Karpas-422 (cell line): ENCODE results near the gene PUM2. TPM values are rescaled to one million over a fixed set of nuclear protein-coding genes. Genes with fewer than 3 reads are reported as not detected.

Experiments
- DNase-seq: peaks from one replicate; pipeline ENCODE4 v3.0.0-alpha.2; 2015
- H2AFZ ChIP-seq: fragments of 200-600 bp; sonication (generic); 2 replicates; pipeline ENCODE4 v1.6.1; 2014; ENCODE audit warnings: antibody characterized with exemption, low read length, mixed read lengths
- H3K27ac ChIP-seq: fragments of 200-600 bp; sonication (generic); 2 replicates; pipeline ENCODE4 v1.5.1; 2014; ENCODE audit warnings: mild to moderate bottlenecking, low read length, moderate library complexity
- H3K27me3 ChIP-seq: fragments of 200-600 bp; sonication (generic); 2 replicates; pipeline ENCODE4 v1.6.1; 2014; ENCODE audit warnings: low read length, mixed read lengths
- H3K36me3 ChIP-seq: fragments of 200-600 bp; sonication (generic); 2 replicates; pipeline ENCODE4 v1.6.1; 2014; ENCODE audit warnings: low read length, mixed read lengths; ENCODE audit not compliant: insufficient read depth
- H3K4me1 ChIP-seq: fragments of 200-600 bp; sonication (generic); 2 replicates; pipeline ENCODE4 v1.6.1; 2014; ENCODE audit warnings: mild to moderate bottlenecking, low read length, mixed read lengths
- H3K4me2 ChIP-seq: fragments of 200-600 bp; sonication (generic); 2 replicates; pipeline ENCODE4 v1.6.1; 2014; ENCODE audit warnings: low read length, low read depth, mild to moderate bottlenecking; ENCODE audit not compliant: poor library complexity, severe bottlenecking
- H3K4me3 ChIP-seq: fragments of 200-600 bp; sonication (generic); 2 replicates; pipeline ENCODE4 v1.5.1; 2014; ENCODE audit warnings: mild to moderate bottlenecking, antibody characterized with exemption, low read length, mixed read lengths
- H3K79me2 ChIP-seq: fragments of 200-600 bp; sonication (generic); 2 replicates; pipeline ENCODE4 v1.6.1; 2014; ENCODE audit warnings: mild to moderate bottlenecking, low read length, mixed read lengths
- H3K9ac ChIP-seq: fragments of 200-600 bp; sonication (generic); 2 replicates; pipeline ENCODE4 v1.6.0; 2014; ENCODE audit warnings: low read length
- H3K9me2 ChIP-seq: fragments of 200-600 bp; sonication (generic), shearing (Covaris generic); replicated peaks from 2 replicates; pipeline ENCODE4 v1.6.0; 2014; ENCODE audit warnings: mild to moderate bottlenecking, low read length, moderate library complexity; ENCODE audit not compliant: insufficient read depth
- H3K9me3 ChIP-seq: fragments of 300-700, 200-600 bp; sonication (generic); 2 replicates; pipeline ENCODE4 v1.6.1; 2014; ENCODE audit warnings: low read length, mixed read lengths
- H4K20me1 ChIP-seq: fragments of 200-600 bp; sonication (generic); 2 replicates; pipeline ENCODE4 v1.6.1; 2014; ENCODE audit warnings: mild to moderate bottlenecking, antibody characterized with exemption, low read length, low read depth; ENCODE audit not compliant: insufficient read depth
- total RNA-seq: library from RNA; depleted of rRNA; stranded (reverse); fragments of >200 nt; shearing (Covaris generic); gene quantifications from 2 replicates; pipeline ENCODE4 v1.2.3, GENCODE V29; 2014; ENCODE audit warnings: low replicate concordance

Gene PUM2
- total RNA-seq, 1 experiment from 2014 or later: 80.3 TPM

GRCh38 chr2:20211860-20212458 lies 138.7 kb downstream of the PUM2 start:
- no peak for DNase-seq
- Histone ChIP-seq H3K4me3 (no peak overlapping the region), H3K27ac (no peak overlapping the region), H3K9me2 (no peaks in the 10 kb centered on the region), H3K79me2 (peaks cover 26% of the 10 kb centered on the region), H2AFZ (no peak overlapping the region), H3K4me1 (peaks cover 55% of the 10 kb centered on the region), H3K9ac (no peak overlapping the region), H3K36me3 (no peaks in the 10 kb centered on the region), H3K4me2 (no peak overlapping the region), H4K20me1 (no peaks in the 10 kb centered on the region; the same call in none of the 2 replicates), H3K27me3 (no peaks in the 10 kb centered on the region), H3K9me3 (no peaks in the 10 kb centered on the region)

GRCh38 chr2:20211420-20211819 lies 139.2 kb downstream of the PUM2 start:
- DNase-seq: no peak
- H3K9me3 ChIP-seq: no peaks in the 10 kb centered on the region
- H3K27me3 ChIP-seq: no peaks in the 10 kb centered on the region
- H3K4me1 ChIP-seq: peaks cover 51% of the 10 kb centered on the region
- H3K4me3 ChIP-seq: no peak overlapping the region
- H3K9me2 ChIP-seq: no peaks in the 10 kb centered on the region
- H3K27ac ChIP-seq: no peak overlapping the region
- no peak overlapping the region for H2AFZ ChIP-seq
- no peaks in the 10 kb centered on the region; the same call in 1 of the 2 replicates for H4K20me1 ChIP-seq
- no peak overlapping the region for H3K4me2 ChIP-seq
- H3K9ac ChIP-seq: no peak overlapping the region
- H3K79me2 ChIP-seq: peaks cover 23% of the 10 kb centered on the region
- no peaks in the 10 kb centered on the region for H3K36me3 ChIP-seq

GRCh38 chr2:20210462-20210861 lies 140.2 kb downstream of the PUM2 start:
- Histone ChIP-seq H4K20me1 (no peaks in the 10 kb centered on the region; the same call in 1 of the 2 replicates), H3K9me2 (no peaks in the 10 kb centered on the region), H3K36me3 (no peaks in the 10 kb centered on the region), H3K27ac (no peak overlapping the region), H3K9me3 (no peaks in the 10 kb centered on the region), H3K4me3 (no peak overlapping the region), H3K4me2 (no peak overlapping the region), H2AFZ (no peak overlapping the region), H3K9ac (no peak overlapping the region), H3K4me1 (peaks cover 42% of the 10 kb centered on the region), H3K79me2 (peaks cover 15% of the 10 kb centered on the region; the same call in 1 of the 2 replicates), H3K27me3 (no peaks in the 10 kb centered on the region)
- no peak for DNase-seq

- Histone ChIP-seq H4K20me1 (no peaks in the 10 kb centered on the region), H3K4me3 (no peak overlapping the region), H3K9me3 (no peaks in the 10 kb centered on the region), H2AFZ (no peak overlapping the region), H3K4me2 (no peak overlapping the region), H3K79me2 (peaks cover 7% of the 10 kb centered on the region; the same call in 1 of the 2 replicates), H3K4me1 (peaks cover 32% of the 10 kb centered on the region), H3K36me3 (no peaks in the 10 kb centered on the region), H3K9me2 (no peaks in the 10 kb centered on the region), H3K9ac (no peak overlapping the region), H3K27me3 (no peaks in the 10 kb centered on the region), H3K27ac (no peak overlapping the region)
- DNase-seq: no peak
Observed at GRCh38 chr2:20209373-20210109, 141.1 kb downstream of the PUM2 start.

GRCh38 chr2:20208476-20208859 lies 142.2 kb downstream of the PUM2 start:
- H2AFZ ChIP-seq: no peak overlapping the region
- no peak for DNase-seq
- H3K9me3 ChIP-seq: no peaks in the 10 kb centered on the region
- H3K9ac ChIP-seq: no peak overlapping the region
- H3K9me2 ChIP-seq: no peaks in the 10 kb centered on the region
- no peaks in the 10 kb centered on the region for H3K36me3 ChIP-seq
- peaks cover 22% of the 10 kb centered on the region for H3K4me1 ChIP-seq
- H3K4me3 ChIP-seq: no peak overlapping the region
- H3K79me2 ChIP-seq: peaks cover 5% of the 10 kb centered on the region; the same call in 1 of the 2 replicates
- no peak overlapping the region for H3K27ac ChIP-seq
- H4K20me1 ChIP-seq: no peaks in the 10 kb centered on the region
- no peak overlapping the region for H3K4me2 ChIP-seq
- no peaks in the 10 kb centered on the region for H3K27me3 ChIP-seq

- H3K9me3 ChIP-seq: no peaks in the 10 kb centered on the region
- H3K27ac ChIP-seq: no peak overlapping the region
- H2AFZ ChIP-seq: no peak overlapping the region
- no peaks in the 10 kb centered on the region for H3K36me3 ChIP-seq
- no peaks in the 10 kb centered on the region for H4K20me1 ChIP-seq
- no peak overlapping the region for H3K4me2 ChIP-seq
- peaks cover 8% of the 10 kb centered on the region for H3K4me1 ChIP-seq
- no peak overlapping the region for H3K4me3 ChIP-seq
- peaks cover 3% of the 10 kb centered on the region; the same call in 1 of the 2 replicates for H3K79me2 ChIP-seq
- no peak overlapping the region for H3K9ac ChIP-seq
- no peaks in the 10 kb centered on the region for H3K9me2 ChIP-seq
- no peaks in the 10 kb centered on the region for H3K27me3 ChIP-seq
- DNase-seq: no peak
Observed at GRCh38 chr2:20207051-20207450, 143.6 kb downstream of the PUM2 start.

GRCh38 chr2:20205915-20206524 lies 144.6 kb downstream of the PUM2 start:
- H3K27me3 ChIP-seq: no peaks in the 10 kb centered on the region
- no peaks in the 10 kb centered on the region for H3K36me3 ChIP-seq
- no peak overlapping the region for H2AFZ ChIP-seq
- no peaks in the 10 kb centered on the region for H3K9me3 ChIP-seq
- no peak overlapping the region for H3K4me2 ChIP-seq
- no peak overlapping the region for H3K27ac ChIP-seq
- H3K79me2 ChIP-seq: peaks cover 3% of the 10 kb centered on the region; the same call in 1 of the 2 replicates
- DNase-seq: no peak
- no peak overlapping the region for H3K9ac ChIP-seq
- no peaks in the 10 kb centered on the region for H3K9me2 ChIP-seq
- H3K4me3 ChIP-seq: no peak overlapping the region
- H4K20me1 ChIP-seq: no peaks in the 10 kb centered on the region
- peaks cover 8% of the 10 kb centered on the region for H3K4me1 ChIP-seq

GRCh38 chr2:20205069-20205468 lies 145.6 kb downstream of the PUM2 start:
- DNase-seq: no peak
- H3K27ac ChIP-seq: no peak overlapping the region
- peaks cover 8% of the 10 kb centered on the region for H3K4me1 ChIP-seq
- H3K27me3 ChIP-seq: no peaks in the 10 kb centered on the region
- no peak overlapping the region for H2AFZ ChIP-seq
- no peak overlapping the region for H3K4me3 ChIP-seq
- H3K9me3 ChIP-seq: no peaks in the 10 kb centered on the region
- no peaks in the 10 kb centered on the region for H3K9me2 ChIP-seq
- H3K79me2 ChIP-seq: peaks cover 3% of the 10 kb centered on the region; the same call in 1 of the 2 replicates
- H3K9ac ChIP-seq: no peak overlapping the region
- H3K36me3 ChIP-seq: no peaks in the 10 kb centered on the region
- no peak overlapping the region for H3K4me2 ChIP-seq
- no peaks in the 10 kb centered on the region for H4K20me1 ChIP-seq
